Endothelial cell of umbilical vein (primary cell): ENCODE data around the gene KCNMA1. TPM values are rescaled to one million over a fixed set of nuclear protein-coding genes. Genes with fewer than 3 reads are reported as not detected.

Source experiments
- BruUV-seq: library from RNA; stranded (reverse); fragments of 400-500 nt; replicated peaks from 2 replicates; lab custom pipeline; 2021; lab: Mats Ljungman, UMichigan
- CTCF ChIA-PET: fragments of 300-600, 350-600 bp; sonication (Branson Sonifier 250); formaldehyde crosslinking; loops from one replicate; lab custom pipeline; 2021; ENCODE audit warnings: antibody characterized with exemption, inconsistent platforms; lab: Charles Lee
- POLR2A ChIA-PET: fragments of 300-600, 350-600 bp; sonication (Branson Sonifier 250); formaldehyde crosslinking; loops from one replicate; lab custom pipeline; 2021; ENCODE audit warnings: antibody characterized with exemption, inconsistent platforms; lab: Charles Lee
- DNase-seq: peaks from one replicate; pipeline ENCODE4 v3.0.0-alpha.2; 2011; ENCODE audit warnings: low read depth, low spot score
- FAIRE-seq: peaks from 2 replicates; lab custom pipeline; 2011; peaks lifted over from hg19 to GRCh38; lab: Jason Lieb, UNC
- H2AFZ ChIP-seq: 2 replicates; pipeline ENCODE4 v1.6.0; 2012; ENCODE audit warnings: low read depth, low read length, control low read depth, inconsistent platforms
- H3K27ac ChIP-seq: 2 replicates; pipeline ENCODE4 v1.5.1; 2011; ENCODE audit warnings: low read depth, mild to moderate bottlenecking, control low read depth, low read length, moderate library complexity; ENCODE audit not compliant: insufficient read depth
- H3K27me3 ChIP-seq, 2 experiments: 2 replicates each; pipeline versions ENCODE4 v1.6.0 to v1.6.1; 2011; ENCODE audit warnings: low read length in 2 of 2, mixed read lengths in 1 of 2; ENCODE audit not compliant: control insufficient read depth in 2 of 2, insufficient read depth in 2 of 2
- H3K36me3 ChIP-seq, 2 experiments: 2 replicates in 1 of 2; 3 replicates in 1 of 2; pipeline ENCODE4 v1.5.1; 2011; ENCODE audit warnings: low read length in 2 of 2, mild to moderate bottlenecking in 1 of 2, moderate library complexity in 1 of 2; ENCODE audit not compliant: control insufficient read depth in 2 of 2, insufficient read depth in 2 of 2; ENCODE audit errors: extremely low read depth in 1 of 2
- H3K4me1 ChIP-seq: 3 replicates; pipeline ENCODE4 v1.5.1; 2011; ENCODE audit warnings: mild to moderate bottlenecking, low read length; ENCODE audit not compliant: control insufficient read depth, insufficient read depth; ENCODE audit errors: extremely low read depth
- H3K4me2 ChIP-seq: 2 replicates; pipeline ENCODE4 v1.6.1; 2011; ENCODE audit warnings: low read length, control low read depth, mixed read lengths; ENCODE audit not compliant: insufficient read depth
- H3K4me3 ChIP-seq, 3 experiments: fragments of 200-600 bp in 1 of 3; sonication (generic), shearing (Covaris generic) in 1 of 3; replicated peaks in 1 of 3; 2 replicates each; pipeline ENCODE4 v1.5.1; 2011 to 2016; ENCODE audit warnings: control low read depth in 3 of 3, low read length in 3 of 3, mild to moderate bottlenecking in 2 of 3, inconsistent platforms in 1 of 3, low read depth in 1 of 3, moderate library complexity in 1 of 3; ENCODE audit not compliant: insufficient read depth in 1 of 3
- H3K79me2 ChIP-seq: 2 replicates; pipeline ENCODE4 v1.6.0; 2012; ENCODE audit warnings: low read length, inconsistent platforms; ENCODE audit not compliant: control insufficient read depth, insufficient read depth
- H3K9ac ChIP-seq: replicated peaks from 2 replicates; pipeline ENCODE3; 2011; ENCODE audit warnings: low read length, control low read depth; ENCODE audit not compliant: insufficient read depth; ENCODE audit errors: extremely low read depth
- H3K9me1 ChIP-seq: replicated peaks from 3 replicates; pipeline ENCODE4 v1.6.0; 2011; ENCODE audit warnings: mild to moderate bottlenecking, low read length; ENCODE audit not compliant: control insufficient read depth, insufficient read depth; ENCODE audit errors: extremely low read depth
- H3K9me3 ChIP-seq: replicated peaks from 2 replicates; pipeline ENCODE4 v1.5.1; 2012; ENCODE audit warnings: low read length, inconsistent platforms; ENCODE audit not compliant: control insufficient read depth, insufficient read depth
- H4K20me1 ChIP-seq: replicated peaks from 2 replicates; pipeline ENCODE3; 2011; ENCODE audit warnings: mild to moderate bottlenecking, low read length; ENCODE audit not compliant: control insufficient read depth, insufficient read depth; ENCODE audit errors: extremely low read depth
- EZH2 ChIP-seq: IDR thresholded peaks from 2 replicates; pipeline ENCODE4 v1.6.1; 2012; ENCODE audit warnings: borderline replicate concordance, low read depth, mild to moderate bottlenecking, moderate library complexity, low read length, inconsistent platforms; ENCODE audit not compliant: severe bottlenecking
- FOS ChIP-seq: IDR thresholded peaks from 2 replicates; pipeline ENCODE4 v1.6.1; 2011; ENCODE audit warnings: mild to moderate bottlenecking, low read length, moderate library complexity, borderline replicate concordance; ENCODE audit not compliant: insufficient read depth
- GATA2 ChIP-seq: IDR thresholded peaks from 2 replicates; pipeline ENCODE4 v1.7.0; 2011; ENCODE audit warnings: low read depth, mild to moderate bottlenecking, moderate library complexity, mixed read lengths, low read length; ENCODE audit not compliant: insufficient read length, insufficient read depth
- JUN ChIP-seq: IDR thresholded peaks from 2 replicates; pipeline ENCODE4 v1.6.1; 2011; ENCODE audit warnings: borderline replicate concordance, low read depth; ENCODE audit not compliant: insufficient read length, insufficient read depth
- MYC ChIP-seq: IDR thresholded peaks from one replicate; pipeline ENCODE4 v1.6.1; 2011; ENCODE audit warnings: mild to moderate bottlenecking, low read depth, low read length
- POLR2A ChIP-seq: IDR thresholded peaks from 2 replicates; pipeline ENCODE4 v1.6.1; 2012; ENCODE audit warnings: low read depth, mild to moderate bottlenecking, control low read depth, low read length
- POLR2AphosphoS5 ChIP-seq: IDR thresholded peaks from 2 replicates; pipeline ENCODE4 v1.6.1; 2012; ENCODE audit warnings: low read depth, mild to moderate bottlenecking, control low read depth, low read length, moderate library complexity; ENCODE audit not compliant: insufficient read depth
- dilution Hi-C: fragments of 300-500 bp; cut with MboI; formaldehyde crosslinking; loops from one replicate; pipeline ENCODE4 v1.15.0; 2019; ENCODE audit warnings: low sequenced_read_pairs; ENCODE audit not compliant: extremely low pct_ligation_motif_present
- intact Hi-C: fragments of 100-400 bp; cut with micrococcal nuclease; formaldehyde crosslinking; loops from one replicate; pipeline ENCODE4 v1.10.0; 2022
- polyA plus RNA-seq, 4 experiments: library from polyadenylated mRNA; depleted of rRNA in 3 of 4; stranded (reverse) in 3 of 4; unstranded in 1 of 4; fragments of >200 nt; gene quantifications; 2 replicates each; pipeline versions ENCODE4 v1.2.1 to v1.2.3, GENCODE V29; 2011 to 2012; ENCODE audit warnings: missing spikeins in 1 of 4
- total RNA-seq: library from RNA; stranded (reverse); gene quantifications from 2 replicates; pipeline ENCODE4 v1.2.3, GENCODE V29; 2021
- TF ChIP-seq, protein P1 (sequence below), 2 donors: IDR thresholded peaks; 1 replicate in 1 of 2; 2 replicates in 1 of 2; pipeline ENCODE4 v1.5.1; 2011; ENCODE audit warnings: low read length in 2 of 2, mild to moderate bottlenecking in 2 of 2, moderate library complexity in 2 of 2, control low read depth in 1 of 2, inconsistent platforms in 1 of 2, low read depth in 1 of 2; ENCODE audit not compliant: insufficient read depth in 1 of 2; ENCODE audit errors: extremely low read depth in 1 of 2
- TF ChIP-seq, protein P2 (sequence below): IDR thresholded peaks from 2 replicates; pipeline ENCODE4 v1.6.1; 2011; ENCODE audit not compliant: insufficient read depth, insufficient read length

The KCNMA1 gene
- total and polyA plus RNA-seq, 2 donors (not counting 3 experiments of a cell fraction or from before 2014, with no cell fraction given), result 0.10 to 0.82 TPM

DNA sequence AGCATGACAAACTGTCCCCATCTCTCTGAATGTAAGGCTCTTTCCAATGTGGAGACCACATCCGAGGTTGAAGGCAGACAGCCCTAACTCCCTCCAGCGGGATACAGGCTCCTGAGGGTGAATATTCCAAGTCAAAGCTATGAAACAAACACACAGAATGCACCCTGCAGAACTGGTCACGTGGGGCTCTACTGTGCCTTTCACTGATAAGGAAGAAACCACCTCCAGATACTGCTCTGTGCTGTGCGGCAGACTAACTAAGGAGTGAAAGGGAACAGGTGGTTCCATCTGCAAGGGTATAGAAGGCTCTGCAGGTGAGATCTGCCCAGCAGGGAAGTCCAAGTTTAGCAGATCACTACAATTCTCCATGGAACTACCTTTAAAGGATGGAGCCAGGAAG lies 534.4 kb downstream of the KCNMA1 start:
- no peaks in the 10 kb centered on the region for H3K4me1 ChIP-seq
- no peak overlapping the region for H3K9ac ChIP-seq
- ChIA-PET POLR2A (no interaction called here), CTCF (no interaction called here)
- dilution Hi-C loops (no loop called here), intact Hi-C loops (no loop called here)
- DNase-seq (no peak), FAIRE-seq (no peak)
- no peaks in the 10 kb centered on the region for H3K36me3 ChIP-seq
- no TSS peak for BruUV-seq
- TF ChIP-seq POLR2A, result no peak
- TF ChIP-seq, protein P1, sequence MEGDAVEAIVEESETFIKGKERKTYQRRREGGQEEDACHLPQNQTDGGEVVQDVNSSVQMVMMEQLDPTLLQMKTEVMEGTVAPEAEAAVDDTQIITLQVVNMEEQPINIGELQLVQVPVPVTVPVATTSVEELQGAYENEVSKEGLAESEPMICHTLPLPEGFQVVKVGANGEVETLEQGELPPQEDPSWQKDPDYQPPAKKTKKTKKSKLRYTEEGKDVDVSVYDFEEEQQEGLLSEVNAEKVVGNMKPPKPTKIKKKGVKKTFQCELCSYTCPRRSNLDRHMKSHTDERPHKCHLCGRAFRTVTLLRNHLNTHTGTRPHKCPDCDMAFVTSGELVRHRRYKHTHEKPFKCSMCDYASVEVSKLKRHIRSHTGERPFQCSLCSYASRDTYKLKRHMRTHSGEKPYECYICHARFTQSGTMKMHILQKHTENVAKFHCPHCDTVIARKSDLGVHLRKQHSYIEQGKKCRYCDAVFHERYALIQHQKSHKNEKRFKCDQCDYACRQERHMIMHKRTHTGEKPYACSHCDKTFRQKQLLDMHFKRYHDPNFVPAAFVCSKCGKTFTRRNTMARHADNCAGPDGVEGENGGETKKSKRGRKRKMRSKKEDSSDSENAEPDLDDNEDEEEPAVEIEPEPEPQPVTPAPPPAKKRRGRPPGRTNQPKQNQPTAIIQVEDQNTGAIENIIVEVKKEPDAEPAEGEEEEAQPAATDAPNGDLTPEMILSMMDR (IDR thresholded peaks at IDR 0.05; ENCODE audit: extremely low read depth in 1 of 2, insufficient read depth in 1 of 2, low read depth in 1 of 2, low read length in 2 of 2), result no peak
- no peak for TF ChIP-seq JUN
- TF ChIP-seq, protein P2, sequence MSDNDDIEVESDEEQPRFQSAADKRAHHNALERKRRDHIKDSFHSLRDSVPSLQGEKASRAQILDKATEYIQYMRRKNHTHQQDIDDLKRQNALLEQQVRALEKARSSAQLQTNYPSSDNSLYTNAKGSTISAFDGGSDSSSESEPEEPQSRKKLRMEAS, result no peak
- no peak for TF ChIP-seq MYC
- TF ChIP-seq POLR2AphosphoS5, result no peak
- TF ChIP-seq FOS, result no peak
- TF ChIP-seq GATA2, result no peak
- no peak for TF ChIP-seq EZH2
- H3K79me2 ChIP-seq, result no peaks in the 10 kb centered on the region
- no peak overlapping the region for H2AFZ ChIP-seq
- no peak overlapping the region for H3K4me2 ChIP-seq
- H3K27ac ChIP-seq, result no peak overlapping the region
- H3K9me3 ChIP-seq, result no peaks in the 10 kb centered on the region
- no peak overlapping the region for H3K4me3 ChIP-seq
- H4K20me1 ChIP-seq, result no peaks in the 10 kb centered on the region
- no peaks in the 10 kb centered on the region for H3K27me3 ChIP-seq
- no peaks in the 10 kb centered on the region for H3K9me1 ChIP-seq
